HT1080 (cell line): ENCODE measurements around the gene PSMC5. TPM values are rescaled to one million over a fixed set of nuclear protein-coding genes. Genes with fewer than 3 reads are reported as not detected.
A peak's percentile ranks its signal among the peaks of the same experiment; 100 is the strongest.

ENCODE experiments used
- DNase-seq: peaks from one replicate; pipeline ENCODE4 v3.0.0-alpha.2; 2015; ENCODE audit warnings: low read depth
- total RNA-seq: library from RNA; depleted of rRNA; stranded (reverse); fragments of >200 nt; shearing (Covaris generic); gene quantifications from 2 replicates; pipeline ENCODE4 v1.2.3, GENCODE V29; 2014

Gene PSMC5
- total RNA-seq, 1 experiment from 2014 or later = 110 TPM

DNA sequence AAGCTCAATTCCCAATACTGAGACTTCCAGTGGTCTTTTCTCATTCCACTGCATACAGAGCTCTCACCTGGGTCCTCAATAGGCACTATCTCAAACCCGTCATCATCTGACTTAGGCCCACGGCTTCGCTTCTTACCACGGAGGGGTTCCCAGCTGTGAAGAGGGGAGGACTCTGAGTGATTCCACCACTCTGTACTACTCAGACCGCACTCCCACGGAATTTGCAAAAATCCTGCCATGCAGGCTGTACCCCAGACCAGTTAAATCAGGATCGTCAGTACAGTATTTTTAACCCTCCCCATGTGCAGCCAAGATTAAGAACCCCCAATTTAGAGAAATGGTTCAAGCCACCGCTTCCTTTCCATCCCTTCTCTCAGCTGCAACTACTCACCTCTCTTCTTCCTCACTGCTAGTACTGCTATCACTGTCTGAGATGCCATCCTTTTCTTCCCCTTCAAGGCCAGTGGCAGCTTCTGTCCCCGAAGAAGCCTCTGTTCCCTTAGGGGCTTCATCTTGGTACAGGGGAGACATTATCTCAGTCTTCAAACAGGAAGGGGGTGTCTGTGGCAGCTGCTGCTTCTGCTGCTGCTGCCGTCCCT lies 6.2 kb upstream of the PSMC5 start:
- no peak for DNase-seq

DNA sequence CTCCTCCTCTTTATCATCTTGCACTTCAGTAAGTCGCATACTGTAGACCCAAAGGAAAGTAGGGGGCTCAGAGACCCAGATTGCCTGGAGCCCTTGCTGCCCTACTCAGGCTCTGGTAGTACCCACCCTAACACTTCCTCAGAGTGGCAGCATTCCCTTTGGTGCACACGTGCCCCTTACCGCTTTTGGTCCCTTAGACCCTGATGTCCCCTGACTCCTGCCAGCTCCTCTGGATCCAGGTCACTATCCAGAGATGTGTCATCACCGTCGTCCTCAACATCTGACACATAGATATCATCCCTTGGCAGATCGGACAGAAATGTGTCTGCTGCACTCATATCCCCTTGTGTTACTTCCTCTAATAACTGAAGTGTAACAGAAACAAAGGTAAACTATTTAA lies 5.4 kb upstream of the PSMC5 start:
- no peak for DNase-seq

DNA sequence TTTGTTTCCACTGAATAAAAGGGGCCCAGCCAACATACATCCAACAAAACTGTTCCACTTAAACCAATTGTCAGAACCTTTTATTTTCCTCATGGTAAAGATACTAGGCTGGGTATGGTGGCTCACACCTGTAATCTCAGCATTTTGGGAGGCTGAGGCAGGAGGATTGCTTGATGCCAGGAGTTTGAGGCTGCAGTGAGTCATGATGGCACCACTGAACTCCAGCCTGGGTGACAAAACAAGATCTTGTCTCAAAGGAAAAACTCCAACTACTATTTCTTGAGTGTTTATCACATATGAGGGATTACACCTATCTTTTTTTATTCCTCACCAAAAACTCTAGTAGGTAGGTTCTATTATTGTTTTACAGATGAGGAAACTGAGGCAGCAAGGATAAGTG lies 4.7 kb upstream of the PSMC5 start:
- DNase-seq = no peak

DNA sequence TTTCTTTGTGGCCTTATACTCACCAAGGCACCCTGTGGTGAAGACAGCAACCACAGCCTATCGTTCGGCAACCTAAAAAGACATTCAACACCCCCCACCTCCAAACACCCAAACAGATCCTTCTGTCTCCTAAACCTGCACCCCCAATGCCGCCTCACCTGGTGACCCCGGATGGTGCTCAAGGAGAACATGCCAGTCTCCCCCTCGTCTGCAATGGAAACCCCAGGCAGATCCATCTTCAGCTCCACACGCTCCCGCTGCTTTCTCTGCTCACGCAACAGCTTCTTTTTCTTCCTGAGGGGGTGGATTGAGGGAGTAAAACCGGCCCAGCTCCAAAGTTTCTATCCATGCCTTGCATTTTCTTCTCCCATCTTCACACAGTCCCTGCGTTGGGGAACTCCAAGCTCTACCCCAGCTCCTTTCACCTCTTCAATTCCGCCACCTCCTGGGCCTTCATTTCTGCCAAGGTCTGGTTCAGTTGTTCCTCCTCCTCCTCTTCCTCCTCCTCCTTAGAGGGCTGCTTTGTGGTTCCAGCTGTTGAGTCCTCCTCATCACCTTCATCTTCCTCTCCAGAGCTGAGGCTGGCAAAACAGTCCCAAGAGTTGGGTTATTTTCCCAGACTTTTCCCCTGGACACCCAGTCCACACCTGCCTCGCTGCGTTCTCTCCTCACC lies 3.4 kb upstream of the PSMC5 start:
- no peak for DNase-seq

DNA sequence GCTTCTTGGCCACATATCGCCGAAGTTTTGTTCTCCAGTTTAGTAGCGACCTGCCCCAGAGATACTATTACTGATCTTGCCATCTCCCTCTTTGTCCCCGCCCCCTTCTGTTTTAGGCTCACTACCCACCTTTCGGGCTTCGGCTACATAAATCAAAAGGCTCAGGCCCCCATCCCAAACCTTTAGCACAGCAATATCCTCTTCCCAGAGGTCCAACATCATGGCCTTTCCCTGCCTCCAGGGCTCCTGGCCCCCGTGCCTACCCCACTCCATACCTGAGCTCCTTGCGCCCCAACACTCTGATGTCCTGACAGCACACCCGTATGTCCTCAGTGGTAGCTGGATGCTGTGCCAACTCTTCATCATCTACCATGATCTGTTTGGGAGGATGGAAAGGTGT lies 2.9 kb upstream of the PSMC5 start:
- no peak for DNase-seq

DNA sequence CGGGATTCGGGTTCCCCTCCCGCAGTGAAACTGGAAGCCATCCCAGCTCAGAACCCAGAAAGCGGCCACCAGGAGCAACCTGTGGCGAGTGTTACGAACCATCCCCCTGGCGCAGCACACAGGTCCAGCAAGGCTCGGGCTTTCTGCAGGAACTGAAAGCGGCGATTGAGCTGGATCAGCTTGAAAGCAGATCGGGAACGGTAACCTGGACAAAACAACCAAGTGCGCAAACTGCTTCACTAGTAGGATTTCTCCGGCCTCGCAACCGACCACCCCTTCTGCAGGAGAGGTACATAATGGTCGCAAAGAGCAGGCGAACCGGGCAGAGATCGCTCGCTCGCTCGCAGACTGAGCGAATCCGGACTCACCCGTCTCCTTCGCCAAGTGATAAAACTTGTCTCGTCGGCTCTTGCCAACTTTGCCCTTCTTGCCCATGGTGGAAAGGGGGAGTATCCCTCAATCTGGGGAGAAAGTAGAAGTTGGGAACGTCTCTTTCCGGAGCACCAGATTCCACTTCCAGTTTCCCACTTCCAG lies 696 bp upstream of the PSMC5 start:
- DNase-seq = no peak

DNA sequence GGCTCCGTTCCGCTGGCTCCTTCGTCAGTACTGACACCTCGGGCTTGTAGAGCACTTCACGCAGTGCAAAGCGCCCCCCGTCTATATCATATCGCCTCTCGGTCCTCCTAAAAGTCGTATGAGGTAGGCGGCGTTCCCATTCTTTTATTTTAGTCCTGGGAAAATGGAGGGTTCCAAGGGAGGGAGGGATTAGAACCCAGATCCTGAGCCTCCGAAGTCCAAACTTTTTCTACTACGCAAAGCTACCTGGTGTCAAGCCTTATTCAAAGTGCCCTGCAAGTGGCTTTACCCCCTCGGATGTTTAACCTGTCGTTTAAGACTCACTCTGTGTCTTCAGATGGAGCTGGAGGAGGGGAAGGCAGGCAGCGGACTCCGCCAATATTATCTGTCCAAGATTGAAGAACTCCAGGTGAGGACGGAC lies 580 bp downstream of the PSMC5 start:
- no peak for DNase-seq

DNA sequence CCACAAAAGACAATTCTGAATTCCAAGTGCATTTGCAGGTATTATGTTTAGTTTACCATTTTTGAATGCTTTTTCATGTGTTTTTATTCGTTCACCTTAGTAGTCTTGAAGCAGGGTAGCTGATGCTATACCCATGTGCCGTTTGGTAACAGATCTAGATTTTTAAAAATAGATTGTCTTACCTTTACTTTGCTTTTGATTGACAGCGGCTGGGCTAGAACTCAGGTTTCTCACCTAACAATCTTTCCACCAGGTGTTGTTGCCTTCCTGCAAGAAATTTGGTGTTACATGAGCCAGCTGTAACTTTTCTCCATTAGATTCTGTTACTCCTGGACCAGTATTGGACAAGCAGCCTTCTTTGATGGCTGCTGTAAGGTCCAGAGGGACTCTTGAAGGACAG lies 1.7 kb downstream of the PSMC5 start:
- no peak for DNase-seq

DNA sequence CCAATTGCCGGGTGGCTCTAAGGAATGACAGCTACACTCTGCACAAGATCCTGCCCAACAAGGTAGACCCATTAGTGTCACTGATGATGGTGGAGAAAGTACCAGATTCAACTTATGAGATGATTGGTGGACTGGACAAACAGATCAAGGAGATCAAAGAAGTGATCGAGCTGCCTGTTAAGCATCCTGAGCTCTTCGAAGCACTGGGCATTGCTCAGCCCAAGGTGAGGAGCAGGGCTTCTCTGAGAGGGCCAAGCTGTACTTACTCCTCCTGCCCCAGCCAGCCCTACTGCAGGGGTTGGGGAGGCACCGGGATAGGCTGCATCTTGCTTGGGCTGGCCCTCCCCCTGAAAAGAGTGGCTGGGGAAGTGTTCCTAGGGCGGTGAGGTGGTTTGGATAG lies 3.0 kb downstream of the PSMC5 start:
- DNase-seq = no peak

DNA sequence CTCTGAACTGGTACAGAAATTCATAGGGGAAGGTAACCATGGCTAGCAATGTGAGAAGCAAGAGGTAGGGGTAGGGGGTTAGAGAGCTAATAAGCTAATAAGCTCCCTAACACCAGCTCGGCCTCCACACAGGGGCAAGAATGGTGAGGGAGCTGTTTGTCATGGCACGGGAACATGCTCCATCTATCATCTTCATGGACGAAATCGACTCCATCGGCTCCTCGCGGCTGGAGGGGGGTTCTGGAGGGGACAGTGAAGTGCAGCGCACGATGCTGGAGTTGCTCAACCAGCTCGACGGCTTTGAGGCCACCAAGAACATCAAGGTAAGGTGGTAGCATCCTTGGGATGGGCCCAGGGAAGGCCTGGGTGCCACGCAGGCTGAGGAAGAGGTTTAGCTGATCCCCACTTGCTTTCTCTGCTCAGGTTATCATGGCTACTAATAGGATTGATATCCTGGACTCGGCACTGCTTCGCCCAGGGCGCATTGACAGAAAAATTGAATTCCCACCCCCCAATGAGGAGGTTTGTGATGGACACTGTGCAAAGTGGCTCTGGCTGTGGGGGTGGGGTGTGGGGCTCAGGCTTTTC lies 3.8 kb downstream of the PSMC5 start:
- no peak for DNase-seq

DNA sequence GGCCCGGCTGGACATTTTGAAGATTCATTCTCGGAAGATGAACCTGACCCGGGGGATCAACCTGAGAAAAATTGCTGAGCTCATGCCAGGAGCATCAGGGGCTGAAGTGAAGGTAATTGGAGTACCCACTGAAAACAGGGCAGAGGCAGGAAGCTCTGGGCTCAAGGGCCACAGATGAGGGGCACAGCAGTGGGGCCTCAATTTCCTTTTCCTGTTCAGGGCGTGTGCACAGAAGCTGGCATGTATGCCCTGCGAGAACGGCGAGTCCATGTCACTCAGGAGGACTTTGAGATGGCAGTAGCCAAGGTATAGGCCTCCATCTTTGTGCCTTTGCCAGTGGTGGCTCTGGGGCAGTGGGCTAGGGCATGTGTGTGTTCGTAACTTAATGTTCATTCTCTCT lies 4.3 kb downstream of the PSMC5 start:
- DNase-seq = no peak

DNA sequence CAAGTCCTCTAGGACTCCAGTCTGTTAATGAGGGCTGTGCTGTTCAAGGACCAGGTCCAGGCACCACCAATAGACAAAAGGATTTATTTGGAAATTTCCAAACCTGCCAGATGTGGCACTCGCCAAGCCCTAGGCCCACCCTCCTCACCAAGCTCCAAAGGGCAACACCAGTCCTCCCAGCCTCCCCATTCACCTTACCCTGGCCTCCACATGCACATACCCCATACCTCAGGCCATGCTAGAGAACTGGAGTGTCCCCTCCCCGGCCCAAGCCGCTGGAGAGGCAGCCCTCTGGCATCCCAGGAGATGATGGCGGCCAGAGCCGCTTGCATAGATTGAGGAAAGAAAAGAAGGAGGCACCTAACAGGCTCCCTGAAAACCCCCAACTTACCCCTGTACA lies 4.8 kb downstream of the PSMC5 start:
- no peak for DNase-seq

DNA sequence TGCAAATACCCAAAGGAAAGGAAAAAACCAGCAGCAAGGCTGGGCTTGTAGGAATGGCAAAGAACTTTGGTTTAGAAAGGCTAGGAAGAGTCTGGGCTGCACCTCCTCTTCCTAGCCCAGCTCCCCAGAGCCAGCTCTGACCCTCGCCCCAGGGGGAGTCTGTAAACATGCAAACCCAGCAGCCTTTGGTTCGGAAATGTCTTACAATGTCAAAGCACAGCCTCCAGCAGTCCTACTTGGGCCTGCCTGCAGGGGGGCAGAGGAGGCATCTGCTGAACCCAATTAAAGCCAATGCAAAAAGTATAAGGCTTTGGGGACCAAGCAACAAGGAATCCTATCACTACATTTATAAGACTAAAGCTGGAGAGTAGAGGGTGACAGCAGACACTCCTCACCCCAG lies 5.2 kb downstream of the PSMC5 start:
- DNase-seq = no peak

DNA sequence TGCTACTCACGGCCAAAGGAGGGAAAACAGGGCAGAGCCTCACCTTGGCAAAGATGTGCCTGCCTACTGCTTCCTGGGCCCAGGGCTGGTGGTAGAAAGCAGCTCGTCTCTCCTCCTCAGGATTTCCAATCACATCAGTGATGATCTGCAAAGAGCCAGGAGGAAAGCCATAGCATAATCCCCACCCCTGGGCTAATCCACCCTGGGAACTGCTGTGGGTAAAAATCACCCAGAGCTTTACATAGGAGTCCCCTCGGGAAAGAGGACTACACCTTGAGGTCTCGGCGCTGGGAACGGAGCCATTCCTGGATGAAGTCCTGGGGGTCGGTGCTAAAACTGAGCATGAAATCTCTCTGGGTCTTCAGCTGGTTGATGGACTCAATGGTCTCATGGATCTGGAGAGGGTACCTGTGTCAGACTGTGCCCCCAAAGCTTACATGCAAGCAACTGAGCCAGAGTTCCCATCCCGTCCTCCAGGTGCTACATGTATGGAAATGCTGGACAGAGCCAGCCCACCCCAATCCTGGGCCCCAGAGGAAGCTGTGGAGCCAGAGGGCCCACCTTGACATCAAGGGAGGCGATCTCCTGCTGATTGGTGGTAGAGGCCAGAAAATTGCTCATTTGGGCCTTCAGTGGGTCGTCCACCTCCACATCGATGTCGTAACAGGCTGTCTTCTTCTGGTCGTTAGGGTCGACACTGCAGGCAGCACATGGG lies 6.0 kb downstream of the PSMC5 start:
- DNase-seq = no peak

DNA sequence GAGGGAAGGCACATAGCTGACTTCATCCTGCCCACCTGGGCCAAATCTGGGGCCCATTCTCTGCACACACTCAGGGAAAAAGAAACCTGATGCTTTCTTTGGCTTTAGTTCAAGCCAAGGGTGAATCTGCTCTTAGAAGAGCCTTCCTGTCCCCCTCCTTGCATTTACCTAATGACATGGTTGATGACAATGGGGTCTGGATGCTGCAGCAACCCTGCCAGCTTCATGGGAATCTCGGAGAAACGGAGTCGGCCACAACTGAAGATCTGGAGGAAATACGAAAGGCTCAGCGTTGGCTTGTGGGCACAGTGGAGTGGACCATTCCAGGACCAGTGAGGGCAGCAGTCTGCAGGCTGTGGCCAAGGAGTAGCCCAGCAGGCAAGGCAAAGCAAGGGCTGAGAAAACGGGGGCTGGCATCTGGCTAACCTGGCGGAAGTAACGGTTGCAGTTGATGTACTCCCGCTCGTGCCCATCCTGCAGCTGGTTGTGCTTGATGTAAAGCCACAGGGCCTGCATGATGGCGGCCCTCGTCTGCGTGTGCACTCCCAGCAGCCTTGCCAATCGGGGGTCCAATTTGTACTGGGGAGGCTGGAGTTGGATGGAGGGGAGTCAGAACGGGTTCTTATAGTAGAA lies 6.6 kb downstream of the PSMC5 start:
- DNase-seq = no peak

DNA sequence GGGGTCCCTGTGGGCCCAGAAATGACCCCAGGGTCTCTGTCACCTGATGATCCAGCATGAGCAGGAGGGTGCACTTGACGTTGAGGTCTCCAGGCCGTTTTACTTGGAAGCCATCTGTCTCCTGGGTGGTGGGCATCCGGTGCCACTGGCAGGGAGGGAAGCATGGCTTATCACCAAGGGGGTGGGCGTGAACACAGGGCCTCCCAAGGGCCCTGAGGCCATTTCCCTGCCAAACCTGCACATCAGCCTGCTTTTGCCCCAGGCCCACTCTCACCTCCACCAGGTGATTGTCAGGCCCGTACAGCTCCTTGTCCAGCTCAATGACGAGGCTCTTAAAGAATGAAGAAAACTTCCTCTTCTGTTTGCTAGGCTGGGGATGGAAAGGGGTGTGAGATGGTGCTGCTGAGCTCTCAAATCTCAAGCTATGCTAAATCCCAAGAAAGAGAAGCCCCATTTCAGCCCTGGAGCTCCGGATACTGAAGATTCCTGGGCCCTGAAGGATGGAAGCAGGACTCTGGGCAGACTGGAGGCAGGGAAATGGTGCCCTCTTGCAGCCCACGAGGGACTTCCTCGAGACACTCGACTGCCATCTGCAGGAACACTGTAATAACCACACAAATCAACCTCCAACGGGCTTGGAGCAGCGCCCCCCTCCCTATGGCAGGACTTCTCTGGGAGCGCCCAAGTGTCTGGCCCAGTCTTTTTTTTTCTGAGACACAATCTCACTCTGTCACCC lies 7.4 kb downstream of the PSMC5 start:
- DNase-seq = peak; percentile 87

DNA sequence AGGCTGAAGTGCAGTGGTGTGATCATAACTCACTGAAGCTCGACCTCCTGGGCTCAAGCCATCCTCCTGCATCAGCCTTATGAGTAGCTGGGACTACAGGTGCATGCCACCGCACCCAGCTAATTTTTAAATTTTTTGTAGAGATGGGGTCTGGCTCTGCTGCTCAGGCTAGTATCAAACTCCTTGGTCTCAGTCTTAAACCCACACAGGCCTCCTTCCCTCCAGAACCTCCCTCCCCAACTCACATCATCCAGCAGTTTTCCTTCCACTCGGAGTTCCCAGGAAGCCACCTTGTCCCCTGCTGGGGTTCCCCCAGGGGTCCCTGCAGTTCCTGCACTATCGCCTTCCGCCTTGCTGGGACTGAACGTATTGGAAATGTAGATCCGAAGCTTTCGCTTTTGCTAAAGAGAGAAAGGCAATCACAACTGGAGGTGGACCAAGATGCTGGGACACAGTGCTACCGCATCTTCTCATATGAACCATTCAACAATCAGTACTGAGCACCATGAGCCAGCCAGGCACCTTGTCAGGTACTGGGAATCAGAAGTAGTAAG lies 8.0 kb downstream of the PSMC5 start:
- DNase-seq = no peak

DNA sequence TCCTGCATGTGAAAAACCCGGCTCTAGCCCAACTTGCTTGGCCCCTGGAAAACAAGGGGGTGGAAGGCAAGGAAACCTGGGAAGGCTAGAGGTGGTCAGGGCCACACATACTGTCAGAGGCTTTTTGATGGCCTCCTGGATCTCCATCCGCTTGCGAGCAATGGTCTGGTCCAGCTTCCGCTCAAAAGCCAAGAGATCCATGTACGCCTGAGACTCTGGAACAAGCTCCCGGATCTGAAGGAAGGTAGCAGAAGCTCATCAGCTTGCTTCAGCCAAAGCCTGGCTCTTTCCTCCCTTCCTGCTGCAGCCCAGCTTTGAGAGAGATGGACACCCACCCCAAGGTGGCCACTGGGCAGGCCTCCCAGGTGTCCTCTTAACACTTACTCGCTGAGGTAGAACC lies 9.6 kb downstream of the PSMC5 start:
- no peak for DNase-seq

DNA sequence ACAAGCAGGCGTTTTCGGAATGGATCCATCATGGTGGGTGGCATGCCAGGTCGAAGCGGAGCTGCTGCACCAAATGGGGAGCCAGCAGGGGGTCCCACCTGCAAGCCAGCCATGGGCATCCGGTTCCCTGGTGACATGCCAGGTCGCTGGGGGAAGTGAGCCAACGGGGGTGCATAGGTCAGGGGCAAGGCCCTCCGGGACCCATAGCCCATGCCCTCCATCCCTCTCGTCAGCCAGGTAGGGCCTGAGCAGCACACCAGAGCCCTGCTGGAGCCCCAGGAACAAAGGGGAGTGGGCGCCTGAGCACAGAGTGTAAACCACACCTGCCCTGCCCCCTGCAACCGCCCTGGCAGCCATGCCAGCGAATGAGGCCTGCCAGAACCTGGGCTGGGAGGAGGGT lies 10.2 kb downstream of the PSMC5 start:
- DNase-seq = no peak

DNA sequence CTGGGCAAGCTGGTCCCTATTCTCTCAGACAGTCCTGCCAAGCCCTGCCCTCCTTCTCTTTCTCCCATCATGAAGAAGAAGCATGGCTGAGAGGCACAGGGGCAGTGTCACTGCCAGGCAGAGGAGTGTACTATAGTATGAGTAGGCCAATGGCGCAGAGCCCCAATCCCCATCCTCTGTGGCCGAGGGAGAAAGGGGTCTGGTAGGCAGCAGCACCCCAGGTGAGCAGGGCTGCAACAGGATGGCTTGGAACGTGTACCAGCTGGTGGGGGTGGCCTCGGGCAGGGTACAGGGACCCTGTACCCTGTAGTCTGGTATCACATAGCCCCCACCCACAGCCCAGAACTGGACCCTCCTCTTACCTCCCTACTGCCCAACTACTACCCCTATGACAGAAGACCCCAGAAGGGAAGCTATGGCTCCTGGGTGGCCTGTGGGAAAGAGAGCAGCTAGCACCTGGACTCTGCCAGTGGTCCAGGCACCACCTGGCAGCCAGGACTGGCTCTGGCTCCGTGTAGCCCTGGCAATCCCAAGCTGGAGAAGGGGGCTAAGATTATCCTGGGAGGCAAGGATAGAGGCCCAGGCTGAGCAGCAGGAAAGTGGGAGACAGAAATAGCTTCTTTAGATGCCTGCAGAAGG lies 10.8 kb downstream of the PSMC5 start:
- no peak for DNase-seq
